A673 (cell line): ENCODE measurements around the gene CAV3. TPM values are rescaled to one million over a fixed set of nuclear protein-coding genes. Genes with fewer than 3 reads are reported as not detected.

Experiments used
- BruUV-seq: library from RNA; stranded (reverse); fragments of 400-500 nt; replicated peaks from 2 replicates; lab custom pipeline; 2021; lab: Mats Ljungman, UMichigan
- CTCF ChIA-PET: fragments of 300-600 bp; sonication (Branson Sonifier 250); formaldehyde crosslinking; loops from one replicate; lab custom pipeline; 2022; ENCODE audit warnings: antibody characterized with exemption; lab: Charles Lee
- POLR2A ChIA-PET: fragments of 300-600 bp; sonication (Branson Sonifier 250); formaldehyde crosslinking; loops from one replicate; lab custom pipeline; 2022; ENCODE audit warnings: antibody characterized with exemption; ENCODE audit not compliant: low non-redundant PET; lab: Charles Lee
- DNase-seq: peaks from one replicate; pipeline ENCODE4 v3.0.0-alpha.2; 2015; ENCODE audit warnings: low spot score
- H3K27ac ChIP-seq: fragments of 200-600 bp; sonication (generic); 2 replicates; pipeline ENCODE4 v1.5.1; 2016; ENCODE audit warnings: mixed run types, low read depth, mild to moderate bottlenecking, mixed read lengths, antibody characterized with exemption, low read length; ENCODE audit not compliant: poor library complexity, severe bottlenecking
- H3K27me3 ChIP-seq: fragments of 200-600 bp; sonication (generic); replicated peaks from 2 replicates; pipeline ENCODE4 v1.6.1; 2017; ENCODE audit warnings: mixed run types, low read depth, mild to moderate bottlenecking, mixed read lengths, antibody characterized with exemption, low read length; ENCODE audit not compliant: insufficient read depth, poor library complexity
- H3K36me3 ChIP-seq: fragments of 200-600 bp; sonication (generic); 2 replicates; pipeline ENCODE4 v1.6.1; 2016; ENCODE audit warnings: mixed run types, mild to moderate bottlenecking, mixed read lengths, antibody characterized with exemption, low read length; ENCODE audit not compliant: insufficient read depth, poor library complexity, severe bottlenecking
- H3K4me1 ChIP-seq: fragments of 200-600 bp; sonication (generic); 2 replicates; pipeline ENCODE4 v1.6.1; 2017; ENCODE audit warnings: mixed run types, mild to moderate bottlenecking, mixed read lengths, antibody characterized with exemption, low read length; ENCODE audit not compliant: insufficient read depth, poor library complexity, severe bottlenecking
- H3K4me3 ChIP-seq: fragments of 200-600 bp; sonication (generic); 2 replicates; pipeline ENCODE4 v1.5.1; 2016; ENCODE audit warnings: low read depth, mixed run types, mild to moderate bottlenecking, mixed read lengths, low read length; ENCODE audit not compliant: poor library complexity, severe bottlenecking
- H3K9me3 ChIP-seq: fragments of 200-600 bp; sonication (generic); 2 replicates; pipeline ENCODE4 v1.6.1; 2016; ENCODE audit warnings: mixed run types, low read depth, mild to moderate bottlenecking, mixed read lengths, antibody characterized with exemption, low read length; ENCODE audit not compliant: poor library complexity, severe bottlenecking
- CTCF ChIP-seq: fragments of 300-800, 200-600 bp; sonication (generic); conservative IDR thresholded peaks from 2 replicates; pipeline ENCODE4 v1.5.1; 2017; ENCODE audit warnings: low read depth, mild to moderate bottlenecking, antibody characterized with exemption, low read length, moderate library complexity, mixed read lengths
- EZH2 ChIP-seq: fragments of 200-600 bp; sonication (generic); IDR thresholded peaks from 2 replicates; pipeline ENCODE4 v1.6.1; 2017; ENCODE audit warnings: borderline replicate concordance, low read depth, mild to moderate bottlenecking, mixed read lengths, antibody characterized with exemption, low read length; ENCODE audit not compliant: poor library complexity, severe bottlenecking
- intact Hi-C: fragments of 100-400 bp; cut with micrococcal nuclease; formaldehyde crosslinking; loops from one replicate; pipeline ENCODE4 v1.10.0; 2022; ENCODE audit not compliant: unreplicated experiment
- total RNA-seq: library from RNA; stranded (reverse); gene quantifications from 2 replicates; pipeline ENCODE4 v1.2.3, GENCODE V29; 2021

Gene CAV3
- total RNA-seq, 1 experiment from 2014 or later, result not detected

GRCh38 chr3:8784676-8785435 lies 51.3 kb downstream of the CAV3 start:
- ChIA-PET POLR2A (no interaction called here), CTCF (no interaction called here)
- no peaks in the 10 kb centered on the region for H3K4me1 ChIP-seq
- no peaks in the 10 kb centered on the region for H3K9me3 ChIP-seq
- no peak overlapping the region for H3K4me3 ChIP-seq
- intact Hi-C loops, result no loop called here
- no peaks in the 10 kb centered on the region for H3K27me3 ChIP-seq
- BruUV-seq, result no TSS peak
- H3K27ac ChIP-seq, result no peak overlapping the region
- no peak for TF ChIP-seq CTCF
- TF ChIP-seq EZH2, result no peak
- DNase-seq, result no peak
- no peaks in the 10 kb centered on the region for H3K36me3 ChIP-seq

- Histone ChIP-seq H3K36me3 (no peaks in the 10 kb centered on the region), H3K4me3 (no peak overlapping the region), H3K9me3 (no peaks in the 10 kb centered on the region), H3K27ac (no peak overlapping the region), H3K27me3 (no peaks in the 10 kb centered on the region), H3K4me1 (no peaks in the 10 kb centered on the region)
- ChIA-PET POLR2A (no interaction called here), CTCF (no interaction called here)
- BruUV-seq, result no TSS peak
- intact Hi-C loops, result no loop called here
- DNase-seq, result no peak
- TF ChIP-seq CTCF, result no peak
- TF ChIP-seq EZH2, result no peak
These were observed 56.9 kb downstream of the CAV3 start for GRCh38 chr3:8790529-8790928.

- CTCF ChIA-PET, result no interaction called here
- intact Hi-C loops, result no loop called here
- Histone ChIP-seq H3K36me3 (no peaks in the 10 kb centered on the region), H3K27ac (no peak overlapping the region), H3K4me3 (no peak overlapping the region), H3K27me3 (no peaks in the 10 kb centered on the region), H3K4me1 (no peaks in the 10 kb centered on the region), H3K9me3 (no peaks in the 10 kb centered on the region)
- DNase-seq, result no peak
- TF ChIP-seq EZH2 (no peak), CTCF (no peak)
- POLR2A ChIA-PET, result no interaction called here
- BruUV-seq, result no TSS peak
These were observed 59.6 kb downstream of the CAV3 start for GRCh38 chr3:8793242-8793641.
